BLaER1 treated with 17β-estradiol and CSF1 and Interleukin-3, amounts not matched to agents 10 nM and 100 nM (cell line): Measurements from ENCODE around the gene PARD3B.
A peak's percentile ranks its signal among the peaks of the same experiment; 100 is the strongest.

Experiments
- H3K27ac ChIP-seq, 11 experiments: shearing (Covaris generic); formaldehyde crosslinking; 2 replicates each; pipeline ENCODE4 v1.8.1; 2022
- H3K27me3 ChIP-seq, 11 experiments: shearing (Covaris generic); formaldehyde crosslinking; 2 replicates each; pipeline ENCODE4 v1.8.1; 2022
- H3K36me3 ChIP-seq, 11 experiments: shearing (Covaris generic); formaldehyde crosslinking; 2 replicates each; pipeline ENCODE4 v1.8.1; 2022
- H3K4me1 ChIP-seq, 10 experiments: shearing (Covaris generic); formaldehyde crosslinking; 2 replicates each; pipeline ENCODE4 v1.8.1; 2022
- H3K4me2 ChIP-seq, 11 experiments: shearing (Covaris generic); formaldehyde crosslinking; 2 replicates each; pipeline ENCODE4 v1.8.1; 2022
- H3K4me3 ChIP-seq, 10 experiments: shearing (Covaris generic); formaldehyde crosslinking; 2 replicates each; pipeline ENCODE4 v1.8.1; 2022
- H3K9ac ChIP-seq, 11 experiments: shearing (Covaris generic); formaldehyde crosslinking; 2 replicates each; pipeline ENCODE4 v1.8.1; 2022
- H3K9me3 ChIP-seq, 11 experiments: shearing (Covaris generic); formaldehyde crosslinking; replicated peaks in 1 of 11; 2 replicates each; pipeline ENCODE4 v1.8.1; 2022
- H4K20me1 ChIP-seq, 11 experiments: shearing (Covaris generic); formaldehyde crosslinking; 2 replicates each; pipeline ENCODE4 v1.8.1; 2022
- Cebpa-rat ChIP-seq, 11 experiments: shearing (Covaris generic); IDR thresholded peaks; 2 replicates each; pipeline ENCODE4 v1.8.1; 2022

Gene PARD3B

GRCh38 chr2:205117125-205117524 lies 571.9 kb downstream of the PARD3B start:
- H3K9me3 ChIP-seq = peaks cover 0 to 6% (median 0%) of the 10 kb centered on the region in 11 experiments; a peak in 1 of 22 replicates
- H4K20me1 ChIP-seq = no peaks in the 10 kb centered on the region
- no peak overlapping the region for H3K27ac ChIP-seq
- no peaks in the 10 kb centered on the region for H3K36me3 ChIP-seq
- H3K9ac ChIP-seq = no peak overlapping the region
- H3K4me3 ChIP-seq = no peak overlapping the region
- no peak overlapping the region for H3K4me2 ChIP-seq
- TF ChIP-seq Cebpa-rat (IDR thresholded peaks at IDR 0.05) = no peak
- H3K27me3 ChIP-seq = no peaks in the 10 kb centered on the region
- H3K4me1 ChIP-seq = no peaks in the 10 kb centered on the region

- H3K4me1 ChIP-seq = no peaks in the 10 kb centered on the region
- no peak for TF ChIP-seq Cebpa-rat (IDR thresholded peaks at IDR 0.05)
- H3K27ac ChIP-seq = no peak overlapping the region
- H3K36me3 ChIP-seq = no peaks in the 10 kb centered on the region
- H4K20me1 ChIP-seq = no peaks in the 10 kb centered on the region
- peaks cover 0 to 6% (median 0%) of the 10 kb centered on the region in 11 experiments; a peak in 1 of 22 replicates for H3K9me3 ChIP-seq
- H3K4me2 ChIP-seq = no peak overlapping the region
- no peaks in the 10 kb centered on the region for H3K27me3 ChIP-seq
- no peak overlapping the region for H3K4me3 ChIP-seq
- no peak overlapping the region for H3K9ac ChIP-seq
Observed at GRCh38 chr2:205119136-205119535, 573.9 kb downstream of the PARD3B start.

GRCh38 chr2:205128726-205129125 lies 583.5 kb downstream of the PARD3B start:
- H3K4me2 ChIP-seq = peak overlapping the region in 3 of 11 experiments; percentile 56 to 68 (median 66); a peak in 6 of 22 replicates
- H4K20me1 ChIP-seq = no peaks in the 10 kb centered on the region
- H3K4me3 ChIP-seq = no peak overlapping the region
- peaks cover 0 to 30% (median 2%) of the 10 kb centered on the region in 10 experiments; a peak in 8 of 20 replicates for H3K4me1 ChIP-seq
- no peak overlapping the region for H3K27ac ChIP-seq
- H3K9ac ChIP-seq = no peak overlapping the region
- no peaks in the 10 kb centered on the region for H3K27me3 ChIP-seq
- TF ChIP-seq Cebpa-rat (IDR thresholded peaks at IDR 0.05) = no peak
- no peaks in the 10 kb centered on the region for H3K9me3 ChIP-seq
- H3K36me3 ChIP-seq = no peaks in the 10 kb centered on the region

- Histone ChIP-seq H3K27ac (peak overlapping the region in 4 of 11 experiments; percentile 24 to 64 (median 37); a peak in 6 of 22 replicates), H3K27me3 (no peaks in the 10 kb centered on the region), H3K4me3 (no peak overlapping the region), H3K36me3 (no peaks in the 10 kb centered on the region), H3K9ac (no peak overlapping the region), H3K9me3 (no peaks in the 10 kb centered on the region), H3K4me2 (peak overlapping the region in 3 of 11 experiments; percentile 56 to 68 (median 66); a peak in 7 of 22 replicates), H3K4me1 (peaks cover 0 to 30% (median 2%) of the 10 kb centered on the region in 10 experiments; a peak in 8 of 20 replicates), H4K20me1 (no peaks in the 10 kb centered on the region)
- TF ChIP-seq Cebpa-rat (IDR thresholded peaks at IDR 0.05) = no peak
Observed at GRCh38 chr2:205129531-205129930, 584.3 kb downstream of the PARD3B start.

GRCh38 chr2:205130111-205130829 lies 585.0 kb downstream of the PARD3B start:
- peak overlapping the region in 2 of 11 experiments; percentile 33 to 64; a peak in 4 of 22 replicates for H3K27ac ChIP-seq
- H3K4me1 ChIP-seq = peaks cover 0 to 30% (median 2%) of the 10 kb centered on the region in 10 experiments; a peak in 8 of 20 replicates
- H3K9me3 ChIP-seq = no peaks in the 10 kb centered on the region
- H3K4me2 ChIP-seq = peak overlapping the region in 3 of 11 experiments; percentile 56 to 68 (median 66); a peak in 5 of 22 replicates
- H3K4me3 ChIP-seq = no peak overlapping the region
- H4K20me1 ChIP-seq = no peaks in the 10 kb centered on the region
- no peak for TF ChIP-seq Cebpa-rat (IDR thresholded peaks at IDR 0.05)
- no peaks in the 10 kb centered on the region for H3K36me3 ChIP-seq
- H3K27me3 ChIP-seq = no peaks in the 10 kb centered on the region
- no peak overlapping the region for H3K9ac ChIP-seq

- Histone ChIP-seq H3K4me3 (no peak overlapping the region), H3K4me2 (no peak overlapping the region), H3K27ac (no peak overlapping the region), H4K20me1 (no peaks in the 10 kb centered on the region), H3K27me3 (no peaks in the 10 kb centered on the region), H3K9me3 (no peaks in the 10 kb centered on the region), H3K4me1 (peaks cover 0 to 20% (median 2%) of the 10 kb centered on the region in 10 experiments; a peak in 8 of 20 replicates), H3K36me3 (no peaks in the 10 kb centered on the region), H3K9ac (no peak overlapping the region)
- no peak for TF ChIP-seq Cebpa-rat (IDR thresholded peaks at IDR 0.05)
Observed at GRCh38 chr2:205133544-205133943, 588.3 kb downstream of the PARD3B start.

GRCh38 chr2:205138735-205139134 lies 593.5 kb downstream of the PARD3B start:
- H3K4me1 ChIP-seq = peaks cover 0 to 4% (median 0%) of the 10 kb centered on the region in 10 experiments; a peak in 1 of 20 replicates
- H3K36me3 ChIP-seq = no peaks in the 10 kb centered on the region
- H3K9ac ChIP-seq = no peak overlapping the region
- H3K4me3 ChIP-seq = no peak overlapping the region
- TF ChIP-seq Cebpa-rat (IDR thresholded peaks at IDR 0.05) = no peak
- H3K4me2 ChIP-seq = no peak overlapping the region
- no peak overlapping the region for H3K27ac ChIP-seq
- H4K20me1 ChIP-seq = no peaks in the 10 kb centered on the region
- no peaks in the 10 kb centered on the region for H3K27me3 ChIP-seq
- H3K9me3 ChIP-seq = no peaks in the 10 kb centered on the region

- Histone ChIP-seq H3K4me3 (no peak overlapping the region), H3K27ac (no peak overlapping the region), H3K27me3 (no peaks in the 10 kb centered on the region), H3K36me3 (no peaks in the 10 kb centered on the region), H4K20me1 (no peaks in the 10 kb centered on the region), H3K4me1 (peaks cover 0 to 4% (median 0%) of the 10 kb centered on the region in 10 experiments; a peak in 1 of 20 replicates), H3K4me2 (no peak overlapping the region), H3K9me3 (no peaks in the 10 kb centered on the region), H3K9ac (no peak overlapping the region)
- TF ChIP-seq Cebpa-rat (IDR thresholded peaks at IDR 0.05) = no peak
Observed at GRCh38 chr2:205139822-205140463, 594.7 kb downstream of the PARD3B start.

GRCh38 chr2:205141381-205141780 lies 596.1 kb downstream of the PARD3B start:
- Histone ChIP-seq H3K9ac (no peak overlapping the region), H3K4me3 (no peak overlapping the region), H3K27me3 (no peaks in the 10 kb centered on the region), H3K4me2 (no peak overlapping the region), H3K27ac (no peak overlapping the region), H3K9me3 (no peaks in the 10 kb centered on the region), H4K20me1 (no peaks in the 10 kb centered on the region), H3K4me1 (peaks cover 0 to 4% (median 0%) of the 10 kb centered on the region in 10 experiments; a peak in 1 of 20 replicates), H3K36me3 (no peaks in the 10 kb centered on the region)
- TF ChIP-seq Cebpa-rat (IDR thresholded peaks at IDR 0.05) = no peak
